HG02973 (cell line): ENCODE data around the gene OMG.
"Not testable (repeated sequence)": the region's sequence is repeated elsewhere in the genome, so short reads cannot be mapped to it uniquely, and the experiment has no call there.

Experiments used
- ATAC-seq: cut with Tn5 transposase; IDR thresholded peaks from one replicate; pipeline ENCODE4 v1.9.1; 2021; ENCODE audit warnings: moderate library complexity; ENCODE audit not compliant: unreplicated experiment

Gene OMG

GRCh38 chr17:31297090-31297489 lies at the start of gene OMG:
Gene OMG (minus strand): TSS chr17:31297239. CDS start chr17:31296331, 908 bp downstream.
- no peak for ATAC-seq

GRCh38 chr17:31345191-31345747 lies 48.2 kb upstream of the OMG start:
- ATAC-seq: not testable (repeated sequence)

- no peak for ATAC-seq
Observed at GRCh38 chr17:31339906-31340661, 43.0 kb upstream of the OMG start.

- no peak for ATAC-seq
Observed at GRCh38 chr17:31329221-31329620, 32.2 kb upstream of the OMG start.

- no peak for ATAC-seq
Observed at GRCh38 chr17:31328160-31328535, 31.1 kb upstream of the OMG start.

- ATAC-seq: no peak
Observed at GRCh38 chr17:31327534-31328159, 30.6 kb upstream of the OMG start.

- no peak for ATAC-seq
Observed at GRCh38 chr17:31323551-31323950, 26.5 kb upstream of the OMG start.

GRCh38 chr17:31321966-31322365 lies 24.9 kb upstream of the OMG start:
- no peak for ATAC-seq

- ATAC-seq: no peak
Observed at GRCh38 chr17:31321481-31321880, 24.4 kb upstream of the OMG start, which contains the start of gene EVI2A. Gene EVI2A (minus strand): TSS chr17:31321622. CDS start chr17:31319013, 2,609 bp downstream.

- no peak for ATAC-seq
Observed at GRCh38 chr17:31320791-31321190, 23.8 kb upstream of the OMG start.

GRCh38 chr17:31320241-31320640 lies 23.2 kb upstream of the OMG start:
- no peak for ATAC-seq

GRCh38 chr17:31318851-31319661 lies 22.0 kb upstream of the OMG start:
- no peak for ATAC-seq

GRCh38 chr17:31318298-31318801 lies 21.3 kb upstream of the OMG start:
- no peak for ATAC-seq

GRCh38 chr17:31314782-31315100 lies 17.7 kb upstream of the OMG start:
- ATAC-seq: no peak

GRCh38 chr17:31313982-31314781 lies 17.1 kb upstream of the OMG start, which contains the start of gene EVI2B:
Gene EVI2B (minus strand): TSS chr17:31314054. CDS start chr17:31305609, 8,445 bp downstream.
- peak; percentile 28 for ATAC-seq

- ATAC-seq: not testable (repeated sequence)
Observed at GRCh38 chr17:31312223-31312622, 15.2 kb upstream of the OMG start.

- ATAC-seq: no peak
Observed at GRCh38 chr17:31311526-31311925, 14.5 kb upstream of the OMG start.

- no peak for ATAC-seq
Observed at GRCh38 chr17:31310886-31311285, 13.8 kb upstream of the OMG start.

GRCh38 chr17:31310260-31310659 lies 13.2 kb upstream of the OMG start:
- no peak for ATAC-seq

GRCh38 chr17:31309556-31309955 lies 12.5 kb upstream of the OMG start:
- ATAC-seq: no peak
